ENCODE measurements around the gene HAGH. TPM values are rescaled to one million over a fixed set of nuclear protein-coding genes. Genes with fewer than 3 reads are reported as not detected.

Gene HAGH
- total RNA-seq, 1 experiment from 2014 or later = 48.2 TPM

DNA sequence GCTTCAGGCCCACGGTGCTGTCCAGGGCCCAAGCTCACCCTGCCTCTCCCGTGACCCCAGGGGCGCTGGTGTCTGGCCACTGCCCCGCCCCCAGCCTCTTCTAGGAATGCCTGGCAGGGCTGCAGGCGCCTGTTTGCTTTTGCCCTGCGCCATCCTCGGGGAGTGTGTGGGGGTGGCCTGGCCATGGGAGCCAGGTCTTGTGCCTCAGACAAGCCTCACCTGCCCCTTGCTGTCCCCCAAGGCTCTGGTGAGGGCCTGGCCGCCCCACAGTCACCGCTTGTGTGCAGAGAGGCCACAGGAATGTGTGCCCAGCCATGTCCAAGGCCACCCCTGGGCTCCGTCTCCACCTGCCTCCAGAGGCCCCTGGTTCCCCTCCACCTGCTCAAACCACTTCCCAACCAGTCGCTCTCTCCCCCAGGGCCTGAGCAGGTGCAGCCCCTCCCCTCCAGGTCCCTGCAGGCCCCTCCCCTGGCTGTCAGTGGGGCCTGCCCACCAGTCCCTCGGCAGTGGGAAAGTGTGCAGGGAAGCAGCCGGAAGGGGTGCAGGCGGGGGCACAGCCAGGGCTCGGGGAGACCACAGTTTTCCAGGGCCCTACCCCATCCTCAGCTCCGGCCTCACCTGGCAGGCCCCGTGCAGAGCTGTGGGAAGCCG, 32.3 kb downstream of the HAGH start:
- H3K9me3 Mint-ChIP-seq (ENCODE audit: low read depth, unreplicated experiment) = peaks cover 3% of the 10 kb centered on the region
- no peak overlapping the region for H3K27ac Mint-ChIP-seq (ENCODE audit: unreplicated experiment)
- H3K27me3 Mint-ChIP-seq (ENCODE audit: unreplicated experiment) = no peaks in the 10 kb centered on the region
- peaks cover 24% of the 10 kb centered on the region for H3K36me3 Mint-ChIP-seq (ENCODE audit: insufficient read depth, unreplicated experiment)
- intact Hi-C loops (cut with micrococcal nuclease; ENCODE audit: unreplicated experiment) = no loop called here
- CTCF ChIA-PET = no interaction called here
- BruUV-seq (replicated peaks) = no TSS peak
- no peak for DNase-seq
- H3K4me1 Mint-ChIP-seq (ENCODE audit: low read depth, unreplicated experiment) = no peaks in the 10 kb centered on the region
- no peak overlapping the region for H3K4me3 Mint-ChIP-seq (ENCODE audit: low read depth, unreplicated experiment)
- TF ChIP-seq, protein P1, sequence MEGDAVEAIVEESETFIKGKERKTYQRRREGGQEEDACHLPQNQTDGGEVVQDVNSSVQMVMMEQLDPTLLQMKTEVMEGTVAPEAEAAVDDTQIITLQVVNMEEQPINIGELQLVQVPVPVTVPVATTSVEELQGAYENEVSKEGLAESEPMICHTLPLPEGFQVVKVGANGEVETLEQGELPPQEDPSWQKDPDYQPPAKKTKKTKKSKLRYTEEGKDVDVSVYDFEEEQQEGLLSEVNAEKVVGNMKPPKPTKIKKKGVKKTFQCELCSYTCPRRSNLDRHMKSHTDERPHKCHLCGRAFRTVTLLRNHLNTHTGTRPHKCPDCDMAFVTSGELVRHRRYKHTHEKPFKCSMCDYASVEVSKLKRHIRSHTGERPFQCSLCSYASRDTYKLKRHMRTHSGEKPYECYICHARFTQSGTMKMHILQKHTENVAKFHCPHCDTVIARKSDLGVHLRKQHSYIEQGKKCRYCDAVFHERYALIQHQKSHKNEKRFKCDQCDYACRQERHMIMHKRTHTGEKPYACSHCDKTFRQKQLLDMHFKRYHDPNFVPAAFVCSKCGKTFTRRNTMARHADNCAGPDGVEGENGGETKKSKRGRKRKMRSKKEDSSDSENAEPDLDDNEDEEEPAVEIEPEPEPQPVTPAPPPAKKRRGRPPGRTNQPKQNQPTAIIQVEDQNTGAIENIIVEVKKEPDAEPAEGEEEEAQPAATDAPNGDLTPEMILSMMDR (IDR thresholded peaks at IDR 0.05; ENCODE audit: unreplicated experiment) = no peak

DNA sequence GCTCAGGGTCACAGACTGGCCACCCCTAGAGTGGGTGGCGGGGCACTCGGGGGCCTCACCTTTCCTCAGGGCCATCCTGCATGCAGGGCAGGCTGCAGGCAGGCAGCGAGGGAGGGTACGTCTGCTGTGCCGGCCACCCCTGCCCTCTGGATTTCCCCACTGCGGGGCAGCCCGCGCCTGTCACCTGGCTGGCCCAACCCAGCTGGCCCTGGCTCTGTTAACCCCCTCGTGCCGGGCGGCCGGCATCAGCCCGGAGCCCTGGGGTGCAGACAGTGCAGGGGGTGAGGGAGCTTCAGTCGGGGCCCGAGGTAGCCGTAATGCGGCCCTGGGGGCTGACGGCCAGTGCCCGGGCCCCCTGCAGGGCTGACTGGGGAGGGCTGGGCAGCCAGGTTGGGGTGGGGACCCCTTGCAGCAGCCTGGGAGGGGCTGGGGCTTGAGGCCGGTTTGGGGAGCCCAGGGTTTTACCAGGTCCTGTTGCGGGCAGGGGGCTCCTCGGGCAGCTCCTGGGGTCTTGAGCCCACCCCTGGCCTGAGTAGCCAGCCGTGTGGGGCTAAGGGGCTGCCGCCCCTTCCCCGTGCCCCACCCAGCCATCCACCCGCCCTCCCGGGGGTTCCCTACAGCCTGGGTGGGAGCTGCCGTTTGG, 32.9 kb downstream of the HAGH start, which contains the start of gene IGFALS:
Gene IGFALS (minus strand): TSS at position 128 of the 643 bp plus-strand sequence. CDS start 53 bp downstream, at position 75.
- H3K4me3 Mint-ChIP-seq (ENCODE audit: low read depth, unreplicated experiment) = no peak within 1 kb of the TSS
- TF ChIP-seq, protein P1 (IDR thresholded peaks at IDR 0.05; ENCODE audit: unreplicated experiment) = no peak
- no TSS peak for BruUV-seq (replicated peaks)
- intact Hi-C loops (cut with micrococcal nuclease; ENCODE audit: unreplicated experiment) = no loop called here
- H3K27ac Mint-ChIP-seq (ENCODE audit: unreplicated experiment) = no peak within 1 kb of the TSS
- no peaks in the 10 kb centered on the region for H3K27me3 Mint-ChIP-seq (ENCODE audit: unreplicated experiment)
- no peak for DNase-seq
- H3K4me1 Mint-ChIP-seq (ENCODE audit: low read depth, unreplicated experiment) = no peaks in the 10 kb centered on the region
- peaks cover 28% of the 10 kb centered on the region for H3K36me3 Mint-ChIP-seq (ENCODE audit: insufficient read depth, unreplicated experiment)
- CTCF ChIA-PET = no interaction called here
- peaks cover 3% of the 10 kb centered on the region for H3K9me3 Mint-ChIP-seq (ENCODE audit: low read depth, unreplicated experiment)

DNA sequence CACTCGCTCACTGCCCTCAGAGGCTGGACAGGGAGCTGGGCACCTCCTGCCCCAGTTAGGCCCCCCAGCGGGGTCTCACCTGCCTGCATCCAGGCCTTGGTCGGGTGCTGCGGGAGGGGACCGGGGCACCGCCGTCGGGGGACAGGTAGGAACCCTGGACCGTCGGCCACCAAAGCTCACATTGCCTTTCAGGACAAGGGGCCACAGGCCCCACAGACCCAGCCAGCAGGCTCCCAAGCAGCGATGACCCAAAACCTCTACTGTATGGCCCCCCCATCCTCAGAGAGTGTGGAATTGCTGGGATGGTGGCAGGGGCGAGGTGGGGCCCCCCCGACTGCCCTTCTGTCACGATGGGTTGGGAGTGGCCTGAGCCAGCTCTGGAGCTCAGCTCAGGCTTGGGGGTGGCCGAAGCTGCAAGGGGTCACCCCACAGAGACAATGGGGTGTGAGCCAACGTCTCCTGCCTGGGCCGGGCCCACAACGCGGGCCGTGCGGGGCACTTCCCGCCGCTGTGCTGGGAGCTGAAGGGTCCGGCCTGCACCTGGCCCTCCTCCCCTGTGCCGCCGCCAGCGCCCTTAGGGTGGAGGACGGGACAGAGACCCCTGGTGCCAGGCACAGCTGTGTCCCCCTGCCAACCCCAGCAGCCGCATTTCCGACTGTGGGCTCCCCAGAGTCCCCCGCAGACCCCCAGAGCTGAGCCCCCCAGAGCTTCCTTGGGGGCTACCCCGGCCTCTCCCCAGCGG, 33.6 kb downstream of the HAGH start:
- Mint-ChIP-seq H3K27ac (ENCODE audit: unreplicated experiment) (no peak overlapping the region), H3K36me3 (ENCODE audit: insufficient read depth, unreplicated experiment) (peaks cover 31% of the 10 kb centered on the region), H3K27me3 (ENCODE audit: unreplicated experiment) (no peaks in the 10 kb centered on the region), H3K9me3 (ENCODE audit: low read depth, unreplicated experiment) (peaks cover 3% of the 10 kb centered on the region), H3K4me1 (ENCODE audit: low read depth, unreplicated experiment) (no peaks in the 10 kb centered on the region), H3K4me3 (ENCODE audit: low read depth, unreplicated experiment) (no peak overlapping the region)
- BruUV-seq (replicated peaks) = no TSS peak
- intact Hi-C loops (cut with micrococcal nuclease; ENCODE audit: unreplicated experiment) = no loop called here
- no peak for DNase-seq
- CTCF ChIA-PET = interaction anchor here (0.5 to 0.6 kb wide), 2 partner anchors 10 to 393 kb away, joined by 3 to 5 read pairs; no protein-coding TSS in a partner anchor
- TF ChIP-seq, protein P1 (IDR thresholded peaks at IDR 0.05; ENCODE audit: unreplicated experiment) = no peak

DNA sequence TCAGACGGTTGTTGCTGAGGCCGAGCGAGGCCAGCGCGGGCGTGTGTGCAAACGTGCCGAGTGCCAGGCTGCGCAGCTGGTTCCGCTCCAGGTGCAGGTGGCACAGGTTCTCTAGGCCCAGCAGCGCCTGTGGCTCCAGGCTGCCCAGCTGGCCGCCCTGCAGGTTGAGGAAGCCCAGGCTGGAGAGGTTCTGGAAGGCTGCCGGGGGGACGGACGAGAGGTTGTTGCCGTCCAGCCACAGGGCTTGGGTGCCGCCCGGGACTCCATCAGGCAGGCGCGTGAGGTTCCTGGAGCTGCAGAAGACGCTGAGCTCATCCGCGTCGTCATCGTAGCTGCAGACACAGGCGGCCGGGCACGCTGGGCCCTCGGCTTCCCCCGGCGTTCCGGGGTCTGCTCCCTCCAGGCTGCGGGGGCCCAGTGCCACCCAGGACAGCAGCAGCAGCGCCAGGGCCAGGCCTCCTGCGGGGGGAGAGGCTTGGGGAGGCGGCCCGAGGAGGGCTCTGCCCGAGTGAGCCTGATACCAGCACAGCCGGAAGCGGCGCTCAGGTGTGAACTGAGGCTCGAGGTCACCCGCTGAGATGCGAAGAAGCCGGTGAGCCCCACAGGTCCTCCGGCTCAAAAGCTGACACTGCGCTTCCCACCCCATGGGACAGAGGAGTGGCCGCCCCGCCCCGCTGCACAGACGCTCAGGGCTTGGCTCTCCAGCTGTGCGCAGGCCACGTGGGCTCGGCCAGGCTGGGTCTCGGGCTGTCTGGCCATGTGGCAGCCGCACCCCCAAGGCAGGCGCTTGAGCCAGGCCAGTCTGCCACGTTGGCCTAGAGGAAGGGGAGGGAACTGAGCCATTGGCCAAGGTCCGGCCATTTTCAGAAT, 34.4 kb downstream of the HAGH start:
- Mint-ChIP-seq H3K36me3 (ENCODE audit: insufficient read depth, unreplicated experiment) (peaks cover 37% of the 10 kb centered on the region), H3K27ac (ENCODE audit: unreplicated experiment) (no peak overlapping the region), H3K4me3 (ENCODE audit: low read depth, unreplicated experiment) (no peak overlapping the region), H3K27me3 (ENCODE audit: unreplicated experiment) (no peaks in the 10 kb centered on the region), H3K9me3 (ENCODE audit: low read depth, unreplicated experiment) (peaks cover 2% of the 10 kb centered on the region), H3K4me1 (ENCODE audit: low read depth, unreplicated experiment) (no peaks in the 10 kb centered on the region)
- CTCF ChIA-PET = interaction anchor here (0.6 kb wide), 1 partner anchor 11 kb away, joined by 3 read pairs; no protein-coding TSS in a partner anchor
- TF ChIP-seq, protein P1 (IDR thresholded peaks at IDR 0.05; ENCODE audit: unreplicated experiment) = no peak
- no peak for DNase-seq
- BruUV-seq (replicated peaks) = no TSS peak
- intact Hi-C loops (cut with micrococcal nuclease; ENCODE audit: unreplicated experiment) = no loop called here
